SK-N-MC (cell line): ENCODE measurements around the gene LYRM7.
"Not testable (repeated sequence)": the region's sequence is repeated elsewhere in the genome, so short reads cannot be mapped to it uniquely, and the experiment has no call there.

Experiments used
- DNase-seq: peaks from one replicate; pipeline ENCODE4 v3.0.0-alpha.2; 2011; ENCODE audit warnings: low read depth, low spot score
- H3K27ac ChIP-seq: fragments of 200-600 bp; sonication (generic); 2 replicates; pipeline ENCODE4 v1.5.1; 2016; ENCODE audit warnings: mixed run types
- H3K36me3 ChIP-seq: fragments of 200-600 bp; sonication (generic); 2 replicates; pipeline ENCODE4 v1.6.1; 2017; ENCODE audit warnings: antibody characterized with exemption, low read length, mixed read lengths; ENCODE audit not compliant: insufficient read depth
- H3K4me3 ChIP-seq: fragments of 200-600 bp; sonication (generic); 2 replicates; pipeline ENCODE4 v1.5.1; 2016
- H3K9ac ChIP-seq: fragments of 200-600 bp; sonication (generic); 2 replicates; pipeline ENCODE4 v1.8.0; 2017; ENCODE audit warnings: mixed run types, mixed read lengths; ENCODE audit not compliant: insufficient read length
- H3K9me3 ChIP-seq: fragments of 200-600 bp; sonication (generic); 2 replicates; pipeline ENCODE4 v1.6.1; 2017; ENCODE audit warnings: low read depth, mild to moderate bottlenecking, antibody characterized with exemption, low read length, moderate library complexity, mixed read lengths
- EZH2 ChIP-seq: fragments of 200-600 bp; sonication (generic); IDR thresholded peaks from one replicate; pipeline ENCODE4 v1.6.1; 2017; ENCODE audit warnings: antibody characterized with exemption
- FOXP2 ChIP-seq: optimal IDR thresholded peaks from 2 replicates; pipeline ENCODE3; 2011; ENCODE audit warnings: mild to moderate bottlenecking, moderate library complexity; ENCODE audit not compliant: insufficient read depth; ENCODE audit errors: extremely low read length, control extremely low read depth
- POLR2AphosphoS5 ChIP-seq: IDR thresholded peaks from 2 replicates; pipeline ENCODE4 v1.6.1; 2012; ENCODE audit warnings: mild to moderate bottlenecking, low read depth, low read length, borderline replicate concordance

LYRM7 gene

DNA sequence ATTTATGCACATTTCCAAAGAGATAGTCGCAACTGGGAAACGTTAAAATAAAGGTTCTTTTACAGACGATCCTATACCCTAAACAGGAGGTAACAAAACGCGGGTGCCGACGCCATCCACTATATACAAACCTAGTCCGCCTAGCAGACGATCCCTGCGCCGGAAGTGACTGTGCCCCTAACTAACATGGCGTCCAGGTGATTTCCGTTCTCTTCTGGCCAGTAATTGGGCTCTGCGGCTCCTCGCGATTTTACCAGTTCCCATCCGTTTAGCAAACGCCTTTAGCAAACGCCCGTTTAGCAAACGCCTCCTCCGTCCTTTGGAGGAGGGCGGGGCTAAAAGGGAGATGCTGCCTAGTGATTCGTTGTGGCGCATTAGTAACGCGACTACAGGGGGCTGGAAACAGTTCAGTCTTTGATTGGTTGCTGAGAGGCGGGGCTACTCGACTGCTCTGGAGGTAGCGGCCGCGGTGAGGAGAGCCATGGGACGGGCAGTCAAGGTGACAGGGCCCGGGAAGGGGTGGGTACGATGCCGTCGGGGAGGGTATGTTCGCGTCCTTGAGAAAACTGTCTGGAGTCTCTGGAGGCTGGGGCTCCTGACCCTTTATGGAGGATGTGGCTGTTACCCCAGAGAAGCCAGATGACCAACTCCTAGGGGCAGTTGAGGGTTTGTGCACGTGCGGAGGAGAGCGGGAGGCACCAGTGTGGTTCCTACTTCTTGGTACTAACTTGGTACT, at the start of gene LYRM7:
LYRM7 (plus strand) TSS at position 405 of the 736 bp plus-strand sequence; CDS start at position 482, 77 bp downstream.
- peak; percentile 98 for DNase-seq
- H3K9ac ChIP-seq: peak within 1 kb of the TSS; percentile 99
- H3K27ac ChIP-seq: peak within 1 kb of the TSS; percentile 87
- H3K36me3 ChIP-seq: no peaks in the 10 kb centered on the region
- no peaks in the 10 kb centered on the region for H3K9me3 ChIP-seq
- peak within 1 kb of the TSS; percentile 98 for H3K4me3 ChIP-seq
- TF ChIP-seq EZH2: no peak
- TF ChIP-seq POLR2AphosphoS5: peak; percentile 81
- no peak for TF ChIP-seq FOXP2

DNA sequence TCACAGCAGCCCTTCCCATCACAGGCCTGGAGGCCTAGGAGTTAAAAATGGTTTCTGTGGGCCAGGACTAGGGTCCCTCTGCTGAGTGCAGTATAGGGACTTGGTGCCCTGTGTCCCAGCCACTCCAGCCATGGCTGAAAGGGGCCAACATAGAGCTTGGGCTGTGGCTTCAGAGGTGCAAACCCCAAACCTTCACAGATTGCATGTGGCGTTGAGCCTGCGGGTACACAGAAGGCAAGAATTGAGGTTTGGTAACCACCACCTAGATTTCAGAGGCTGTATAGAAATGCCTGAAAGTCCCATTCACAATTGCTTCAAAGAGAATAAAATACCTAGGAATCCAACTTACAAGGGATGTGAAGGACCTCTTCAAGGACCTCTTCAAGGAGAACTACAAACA, 43.5 kb upstream of the LYRM7 start:
- not testable (repeated sequence) for DNase-seq, H3K36me3 ChIP-seq, H3K4me3 ChIP-seq, H3K9ac ChIP-seq, H3K9me3 ChIP-seq, H3K27ac ChIP-seq

GRCh38 chr5:131129306-131129705, 41.4 kb upstream of the LYRM7 start:
- Histone ChIP-seq H3K9me3 (no peaks in the 10 kb centered on the region), H3K9ac (no peak overlapping the region), H3K27ac (no peak overlapping the region), H3K36me3 (no peaks in the 10 kb centered on the region), H3K4me3 (no peak overlapping the region)
- DNase-seq: no peak
- TF ChIP-seq POLR2AphosphoS5 (no peak), FOXP2 (no peak), EZH2 (no peak)

DNA sequence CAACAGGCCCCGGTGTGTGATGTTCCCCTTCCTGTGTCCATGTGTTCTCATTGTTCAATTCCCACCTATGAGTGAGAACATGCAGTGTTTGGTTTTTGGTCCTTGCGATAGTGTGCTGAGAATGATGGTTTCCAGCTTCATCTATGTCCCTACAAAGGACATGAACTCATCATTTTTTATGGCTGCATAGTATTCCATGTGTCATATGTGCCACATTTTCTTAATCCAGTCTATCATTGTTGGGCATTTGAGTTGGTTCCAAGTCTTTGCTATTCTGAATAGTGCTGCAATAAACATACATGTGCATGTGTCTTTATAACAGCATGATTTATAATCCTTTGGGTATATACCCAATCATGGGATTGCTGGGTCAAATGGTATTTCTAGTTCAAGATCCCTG, 37.7 kb upstream of the LYRM7 start:
- DNase-seq, H3K36me3 ChIP-seq, H3K9ac ChIP-seq, H3K27ac ChIP-seq, H3K4me3 ChIP-seq, H3K9me3 ChIP-seq: not testable (repeated sequence)

- H3K4me3 ChIP-seq, H3K9me3 ChIP-seq, H3K36me3 ChIP-seq, H3K9ac ChIP-seq, DNase-seq, H3K27ac ChIP-seq: not testable (repeated sequence)
These were observed 32.3 kb upstream of the LYRM7 start for GRCh38 chr5:131138406-131138805.

DNA sequence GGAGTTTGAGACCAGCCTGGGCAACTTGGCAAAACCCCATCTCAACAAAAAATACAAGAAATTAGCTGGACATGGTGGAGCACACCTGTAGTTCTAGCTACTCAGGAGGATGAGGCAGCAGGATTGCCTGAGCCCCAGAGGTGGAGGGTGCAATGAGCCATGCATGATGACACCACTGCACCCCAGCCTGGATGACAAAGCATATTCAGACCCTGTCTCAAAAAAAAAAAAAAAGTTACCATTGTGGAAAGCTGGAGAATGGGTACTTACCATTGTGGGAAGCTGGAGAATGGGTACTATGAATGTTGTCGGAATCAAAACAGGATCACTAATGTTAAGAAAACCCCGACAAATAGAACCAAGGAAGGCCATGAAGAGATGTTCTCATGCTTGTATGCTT, 31.4 kb upstream of the LYRM7 start:
- no peak for DNase-seq
- H3K4me3 ChIP-seq: no peak overlapping the region
- TF ChIP-seq POLR2AphosphoS5: no peak
- no peak for TF ChIP-seq EZH2
- no peak for TF ChIP-seq FOXP2
- H3K9ac ChIP-seq: no peak overlapping the region
- H3K27ac ChIP-seq: no peak overlapping the region
- no peaks in the 10 kb centered on the region for H3K36me3 ChIP-seq
- no peaks in the 10 kb centered on the region for H3K9me3 ChIP-seq

GRCh38 chr5:131142970-131143617, 27.6 kb upstream of the LYRM7 start:
- no peak overlapping the region for H3K9ac ChIP-seq

GRCh38 chr5:131147258-131147657, 23.5 kb upstream of the LYRM7 start:
- Histone ChIP-seq H3K9me3 (no peaks in the 10 kb centered on the region), H3K9ac (no peak overlapping the region), H3K4me3 (no peak overlapping the region), H3K36me3 (no peaks in the 10 kb centered on the region), H3K27ac (no peak overlapping the region)
- TF ChIP-seq FOXP2: no peak
- no peak for TF ChIP-seq POLR2AphosphoS5
- TF ChIP-seq EZH2: no peak
- no peak for DNase-seq

More at GRCh38 chr5:131142970-131143617, 27.6 kb upstream of the LYRM7 start:
- DNase-seq: no peak
- H3K9me3 ChIP-seq: no peaks in the 10 kb centered on the region
- no peak overlapping the region for H3K27ac ChIP-seq
- no peak for TF ChIP-seq FOXP2
- no peak for TF ChIP-seq POLR2AphosphoS5
- TF ChIP-seq EZH2: no peak
- H3K36me3 ChIP-seq: no peaks in the 10 kb centered on the region
- H3K4me3 ChIP-seq: no peak overlapping the region

GRCh38 chr5:131148835-131149234, 21.9 kb upstream of the LYRM7 start:
- TF ChIP-seq POLR2AphosphoS5 (no peak), FOXP2 (no peak), EZH2 (no peak)
- no peaks in the 10 kb centered on the region for H3K36me3 ChIP-seq

More at GRCh38 chr5:131148835-131149234, 21.9 kb upstream of the LYRM7 start:
- DNase-seq: no peak
- no peaks in the 10 kb centered on the region for H3K9me3 ChIP-seq
- no peak overlapping the region for H3K4me3 ChIP-seq
- H3K27ac ChIP-seq: no peak overlapping the region
- no peak overlapping the region for H3K9ac ChIP-seq
